WTC11 (cell line): Measurements from ENCODE around the gene MICAL2. TPM values are rescaled to one million over a fixed set of nuclear protein-coding genes. Genes with fewer than 3 reads are reported as not detected.

Experiments
- ATAC-seq: fragments of 200-7000 bp; cut with Tn5 transposase; 2 replicates; pipeline ENCODE4 v1.10.0; 2021; ENCODE audit warnings: mild to moderate bottlenecking, moderate library complexity
- CTCF ChIA-PET: fragments of 300-600 bp; sonication (Branson Sonifier 250); formaldehyde crosslinking; loops from one replicate; lab custom pipeline; 2021; ENCODE audit warnings: antibody characterized with exemption; lab: Charles Lee
- POLR2A ChIA-PET: fragments of 350-600 bp; sonication (Branson Sonifier 250); formaldehyde crosslinking; loops from one replicate; lab custom pipeline; 2021; ENCODE audit warnings: antibody characterized with exemption; lab: Charles Lee
- DNase-seq: peaks from one replicate; pipeline ENCODE4 v3.0.0; 2021; ENCODE audit warnings: low spot score
- H3K27ac Mint-ChIP-seq: 2 replicates; pipeline ENCODE4 v1.8.0; 2021; ENCODE audit warnings: mixed read lengths
- H3K27me3 Mint-ChIP-seq: 2 replicates; pipeline ENCODE4 v1.8.0; 2021; ENCODE audit warnings: low read depth, mild to moderate bottlenecking, moderate library complexity, mixed read lengths
- H3K36me3 Mint-ChIP-seq: 2 replicates; pipeline ENCODE4 v1.8.0; 2021; ENCODE audit warnings: mixed read lengths
- H3K4me1 Mint-ChIP-seq: 2 replicates; pipeline ENCODE4 v1.8.0; 2022; ENCODE audit warnings: mixed read lengths
- H3K4me3 Mint-ChIP-seq: 2 replicates; pipeline ENCODE4 v1.8.0; 2021; ENCODE audit warnings: mild to moderate bottlenecking, moderate library complexity, mixed read lengths
- H3K9me3 Mint-ChIP-seq: 2 replicates; pipeline ENCODE4 v1.8.0; 2021; ENCODE audit warnings: mixed read lengths
- AFF4 ChIP-seq: sonication (generic); formaldehyde crosslinking; IDR thresholded peaks from 2 replicates; pipeline ENCODE4 v1.8.1; 2023; ENCODE audit warnings: mild to moderate bottlenecking, missing genetic modification reagents, borderline replicate concordance
- ARID4B ChIP-seq: sonication (generic); formaldehyde crosslinking; IDR thresholded peaks from 2 replicates; pipeline ENCODE4 v1.8.0; 2023; ENCODE audit warnings: missing genetic modification reagents, mild to moderate bottlenecking, borderline replicate concordance
- ATF6 ChIP-seq: sonication (generic); formaldehyde crosslinking; IDR thresholded peaks from 2 replicates; pipeline ENCODE4 v1.8.1; 2023; ENCODE audit warnings: mild to moderate bottlenecking, missing genetic modification reagents
- FOXJ3 ChIP-seq: sonication (generic); formaldehyde crosslinking; IDR thresholded peaks from 2 replicates; pipeline ENCODE4 v1.9.0; 2021; ENCODE audit warnings: missing genetic modification reagents, mild to moderate bottlenecking, borderline replicate concordance
- GABPB1 ChIP-seq: sonication (generic); formaldehyde crosslinking; IDR thresholded peaks from 2 replicates; pipeline ENCODE4 v1.8.1; 2023; ENCODE audit warnings: mild to moderate bottlenecking, missing genetic modification reagents
- HMGA2 ChIP-seq: fragments of 250-450 bp; sonication (Bioruptor Pico); IDR thresholded peaks from 2 replicates; pipeline ENCODE4 v1.4.0; 2021; ENCODE audit warnings: mild to moderate bottlenecking, moderate library complexity
- IRF2 ChIP-seq: sonication (generic); formaldehyde crosslinking; IDR thresholded peaks from 2 replicates; pipeline ENCODE4 v1.8.0; 2022; ENCODE audit warnings: low read depth, missing genetic modification reagents, borderline replicate concordance
- NFATC4 ChIP-seq: fragments of 250-450 bp; sonication (Bioruptor Pico); IDR thresholded peaks from 2 replicates; pipeline ENCODE4 v1.9.0; 2021; ENCODE audit warnings: mild to moderate bottlenecking
- NR3C1 ChIP-seq: sonication (generic); formaldehyde crosslinking; conservative IDR thresholded peaks from 2 replicates; pipeline ENCODE4 v1.8.1; 2023; ENCODE audit warnings: low read depth, mild to moderate bottlenecking, missing genetic modification reagents
- RELA ChIP-seq: sonication (generic); formaldehyde crosslinking; IDR thresholded peaks from 2 replicates; pipeline ENCODE4 v1.8.1; 2022; ENCODE audit warnings: missing genetic modification reagents, mild to moderate bottlenecking, borderline replicate concordance
- TCF7 ChIP-seq: sonication (generic); formaldehyde crosslinking; IDR thresholded peaks from 2 replicates; pipeline ENCODE4 v1.8.0; 2022; ENCODE audit warnings: mild to moderate bottlenecking, low read depth, missing genetic modification reagents, moderate library complexity
- TP53 ChIP-seq: sonication (generic); formaldehyde crosslinking; IDR thresholded peaks from 2 replicates; pipeline ENCODE4 v1.8.1; 2023; ENCODE audit warnings: mild to moderate bottlenecking, missing genetic modification reagents
- ZNF121 ChIP-seq: sonication (generic); formaldehyde crosslinking; IDR thresholded peaks from 2 replicates; pipeline ENCODE4 v1.8.0; 2023; ENCODE audit warnings: missing genetic modification reagents
- ZNF425 ChIP-seq: fragments of 250-450 bp; sonication (Bioruptor Pico); conservative IDR thresholded peaks from 2 replicates; pipeline ENCODE4 v1.9.0; 2021; ENCODE audit warnings: mild to moderate bottlenecking
- total RNA-seq: library from RNA; stranded (reverse); gene quantifications from 3 replicates; pipeline ENCODE4 v1.2.3, GENCODE V29; 2021

Gene MICAL2
- total RNA-seq, 1 experiment from 2014 or later = 3.1 TPM

DNA sequence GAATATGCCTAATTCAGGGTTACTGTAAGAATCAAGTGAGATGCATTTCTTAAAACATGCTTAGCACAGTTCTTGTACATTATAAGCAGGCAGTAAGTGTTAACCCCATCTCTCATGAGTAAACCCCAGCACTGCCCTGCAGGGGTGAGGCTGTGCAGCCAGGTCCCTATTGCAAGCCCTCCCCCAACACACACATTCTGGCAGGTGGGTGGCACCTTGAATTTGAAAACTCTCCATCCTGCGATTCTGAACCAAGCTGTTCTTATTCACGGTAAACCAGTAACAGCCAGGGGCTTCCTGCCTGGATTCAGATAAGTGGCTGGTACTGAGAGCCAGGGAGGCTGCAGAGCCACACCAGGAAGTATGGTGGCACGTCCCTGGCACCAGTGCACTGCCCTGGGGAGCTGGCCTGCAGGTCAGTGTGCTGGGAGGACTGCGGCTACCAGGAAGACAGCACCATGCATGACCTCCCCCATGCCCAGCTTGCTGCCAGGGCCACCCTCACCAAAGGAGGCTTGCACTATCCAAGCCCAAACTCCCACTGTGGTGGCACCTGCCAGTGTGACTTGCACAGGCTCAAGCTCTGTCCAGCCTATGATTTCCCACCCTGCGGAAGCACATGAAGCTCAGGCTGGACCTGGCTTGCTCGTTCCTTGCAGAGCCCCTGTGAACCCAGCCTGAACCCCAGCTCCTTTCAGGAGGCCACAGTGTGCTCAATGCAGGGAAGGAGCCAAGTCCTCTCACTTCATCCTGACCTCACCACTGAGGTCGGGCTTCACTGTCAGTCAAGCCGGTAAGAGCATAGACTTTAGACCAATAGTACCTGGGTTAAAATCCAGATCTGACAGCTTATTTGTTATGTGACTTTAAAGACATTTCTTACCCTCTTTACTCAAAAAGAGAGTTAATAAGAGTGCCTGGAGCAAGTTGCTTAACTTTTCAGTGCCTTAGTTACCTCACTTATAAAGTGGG is 88.1 kb downstream of the MICAL2 start:
- H3K36me3 Mint-ChIP-seq = no peaks in the 10 kb centered on the region
- no peaks in the 10 kb centered on the region for H3K27me3 Mint-ChIP-seq
- ATAC-seq (no peak), DNase-seq (no peak)
- H3K9me3 Mint-ChIP-seq = peaks cover 4% of the 10 kb centered on the region; the same call in 1 of the 2 replicates
- no peaks in the 10 kb centered on the region for H3K4me1 Mint-ChIP-seq
- H3K4me3 Mint-ChIP-seq = no peak overlapping the region
- ChIA-PET CTCF (interaction anchor here (0.6 to 1.3 kb wide), 3 partner anchors 9 to 99 kb away, joined by 3 to 5 read pairs (median 4); no protein-coding TSS in a partner anchor), POLR2A (no interaction called here)
- TF ChIP-seq FOXJ3 (CRISPR knock-in tag) (no peak), RELA (CRISPR knock-in tag) (no peak), ATF6 (no peak), NFATC4 (CRISPR knock-in tag) (no peak), IRF2 (CRISPR knock-in tag) (no peak), HMGA2 (CRISPR knock-in tag) (no peak), ZNF121 (CRISPR knock-in tag) (no peak), ARID4B (no peak), AFF4 (no peak), TCF7 (CRISPR knock-in tag) (no peak), NR3C1 (CRISPR knock-in tag) (no peak), ZNF425 (CRISPR knock-in tag) (no peak), TP53 (CRISPR knock-in tag) (no peak), GABPB1 (no peak)
- no peak overlapping the region for H3K27ac Mint-ChIP-seq
